GM23248 (cell line): ENCODE results near the gene CFAP20DC. TPM values are rescaled to one million over a fixed set of nuclear protein-coding genes. Genes with fewer than 3 reads are reported as not detected.
A peak's percentile ranks its signal among the peaks of the same experiment; 100 is the strongest.
"Not testable (repeated sequence)": the region's sequence is repeated elsewhere in the genome, so short reads cannot be mapped to it uniquely, and the experiment has no call there.

Experiments
- DNase-seq: peaks from one replicate; pipeline ENCODE4 v3.0.0-alpha.2; 2015
- H2AFZ ChIP-seq: fragments of 200-600 bp; sonication (generic); 2 replicates; pipeline ENCODE4 v1.6.1; 2016; ENCODE audit warnings: antibody characterized with exemption
- H3F3A ChIP-seq: fragments of 200-600 bp; sonication (generic); 2 replicates; pipeline ENCODE4 v1.6.1; 2016; ENCODE audit warnings: mild to moderate bottlenecking, antibody characterized with exemption, mixed run types; ENCODE audit not compliant: insufficient read depth
- H3K27ac ChIP-seq: fragments of 200-600 bp; sonication (generic); 2 replicates; pipeline ENCODE4 v1.5.1; 2016; ENCODE audit warnings: mild to moderate bottlenecking
- H3K27me3 ChIP-seq: fragments of 200-600 bp; sonication (generic); replicated peaks from 2 replicates; pipeline ENCODE4 v1.6.1; 2016; ENCODE audit warnings: mild to moderate bottlenecking; ENCODE audit not compliant: insufficient read depth
- H3K36me3 ChIP-seq: fragments of 200-600 bp; sonication (generic); 2 replicates; pipeline ENCODE4 v1.6.1; 2016; ENCODE audit warnings: low read depth, mild to moderate bottlenecking
- H3K4me1 ChIP-seq: fragments of 200-600 bp; sonication (generic); 2 replicates; pipeline ENCODE4 v1.6.1; 2016; ENCODE audit warnings: mild to moderate bottlenecking; ENCODE audit not compliant: insufficient read depth
- H3K4me2 ChIP-seq: fragments of 200-600 bp; sonication (generic); one replicate; pipeline ENCODE4 v1.6.1; 2016; ENCODE audit warnings: mild to moderate bottlenecking; ENCODE audit not compliant: unreplicated experiment
- H3K4me3 ChIP-seq: fragments of 200-600 bp; sonication (generic); 2 replicates; pipeline ENCODE4 v1.5.1; 2016; ENCODE audit warnings: mild to moderate bottlenecking
- H3K79me2 ChIP-seq: fragments of 200-600 bp; sonication (generic); 2 replicates; pipeline ENCODE4 v1.6.1; 2016; ENCODE audit warnings: mild to moderate bottlenecking; ENCODE audit not compliant: insufficient read depth
- H3K9ac ChIP-seq: fragments of 200-600 bp; sonication (generic); 2 replicates; pipeline ENCODE4 v1.6.1; 2016; ENCODE audit warnings: mild to moderate bottlenecking
- H3K9me2 ChIP-seq: fragments of 200-600 bp; sonication (generic); 2 replicates; pipeline ENCODE4 v1.6.1; 2016; ENCODE audit warnings: mixed run types, mild to moderate bottlenecking, moderate library complexity; ENCODE audit not compliant: insufficient read depth
- H3K9me3 ChIP-seq: fragments of 200-600 bp; sonication (generic); one replicate; pipeline ENCODE4 v1.6.1; 2017; ENCODE audit warnings: low read depth
- H4K20me1 ChIP-seq: fragments of 200-600 bp; sonication (generic); 2 replicates; pipeline ENCODE4 v1.6.0; 2016; ENCODE audit not compliant: insufficient read depth
- EZH2 ChIP-seq: fragments of 200-600 bp; sonication (generic); IDR thresholded peaks from 2 replicates; pipeline ENCODE4 v1.6.1; 2018; ENCODE audit warnings: antibody characterized with exemption, mild to moderate bottlenecking; ENCODE audit not compliant: insufficient read depth, poor library complexity, severe bottlenecking
- EZH2phosphoT487 ChIP-seq: fragments of 200-600 bp; sonication (generic); IDR thresholded peaks from 2 replicates; pipeline ENCODE4 v1.6.1; 2018; ENCODE audit warnings: antibody characterized with exemption, moderate library complexity, mild to moderate bottlenecking, low read depth; ENCODE audit not compliant: insufficient read depth
- WGBS, 2 experiments: methylation state at CpG; one replicate each; pipeline ENCODE4 v1.1.6; 2015 to 2017; ENCODE audit warnings: low lambda C conversion rate in 2 of 2, low coverage in 1 of 2; ENCODE audit errors: missing lambda C conversion rate in 2 of 2; 5-methylcytosine and 5-hydroxymethylcytosine counted together
- in situ Hi-C: fragments of 300-500 bp; cut with MboI; formaldehyde crosslinking; loops from 2 replicates; pipeline ENCODE4 v1.15.0; 2020
- polyA plus RNA-seq: library from polyadenylated mRNA; unstranded; fragments of >200 nt; fragmentation: Nextera tagmentation; extraction: Ambion mirVana; gene quantifications from 2 replicates; pipeline ENCODE4 v1.2.1, GENCODE V29; 2016
- total RNA-seq: library from RNA; depleted of rRNA; stranded (reverse); fragments of >200 nt; shearing (Covaris generic); gene quantifications from 2 replicates; pipeline ENCODE4 v1.2.3, GENCODE V29; 2014

Gene CFAP20DC
- total and polyA plus RNA-seq, 2 experiments from 2014 or later: 1.9 to 2.9 TPM

GRCh38 chr3:58833491-58833890 is 216.3 kb downstream of the CFAP20DC start:
- Histone ChIP-seq H3K4me2 (no peak overlapping the region), H4K20me1 (no peaks in the 10 kb centered on the region), H2AFZ (no peak overlapping the region), H3K9ac (no peak overlapping the region), H3K4me3 (no peak overlapping the region), H3K27me3 (no peaks in the 10 kb centered on the region), H3K9me3 (no peaks in the 10 kb centered on the region), H3K4me1 (peaks cover 29% of the 10 kb centered on the region), H3K27ac (no peak overlapping the region), H3K79me2 (no peaks in the 10 kb centered on the region), H3F3A (peaks cover 8% of the 10 kb centered on the region; the same call in 1 of the 2 replicates), H3K9me2 (no peaks in the 10 kb centered on the region), H3K36me3 (no peaks in the 10 kb centered on the region)
- TF ChIP-seq EZH2 (no peak), EZH2phosphoT487 (no peak)
- 8 to 20% methylated on average over 1 of the region's 1 CpG for WGBS, 2 experiments
- in situ Hi-C loops: no loop called here
- DNase-seq: peak; percentile 13

- DNase-seq: no peak
- Histone ChIP-seq H2AFZ (no peak overlapping the region), H3K9me3 (no peaks in the 10 kb centered on the region), H3K27me3 (no peaks in the 10 kb centered on the region), H3K27ac (no peak overlapping the region), H3F3A (peaks cover under 1% of the 10 kb centered on the region; the same call in 1 of the 2 replicates), H3K9me2 (no peaks in the 10 kb centered on the region), H3K36me3 (no peaks in the 10 kb centered on the region), H3K4me2 (no peak overlapping the region), H3K9ac (no peak overlapping the region), H3K79me2 (no peaks in the 10 kb centered on the region), H4K20me1 (no peaks in the 10 kb centered on the region), H3K4me3 (no peak overlapping the region), H3K4me1 (peaks cover 11% of the 10 kb centered on the region)
- WGBS, 2 experiments: 52 to 53% methylated on average over 4 of the region's 4 CpGs
- in situ Hi-C loops: no loop called here
- TF ChIP-seq EZH2 (no peak), EZH2phosphoT487 (no peak)
Measured at GRCh38 chr3:58829321-58830000, 220.4 kb downstream of the CFAP20DC start.

- Histone ChIP-seq H3K27me3 (no peaks in the 10 kb centered on the region), H3K79me2 (no peaks in the 10 kb centered on the region), H3K4me3 (no peak overlapping the region), H3F3A (no peaks in the 10 kb centered on the region), H3K9me3 (no peaks in the 10 kb centered on the region), H3K27ac (no peak overlapping the region), H2AFZ (no peak overlapping the region), H3K4me2 (peak overlapping the region; percentile 24), H4K20me1 (no peaks in the 10 kb centered on the region), H3K4me1 (peaks cover 4% of the 10 kb centered on the region; the same call in 1 of the 2 replicates), H3K9ac (no peak overlapping the region), H3K9me2 (no peaks in the 10 kb centered on the region), H3K36me3 (no peaks in the 10 kb centered on the region)
- WGBS, 2 experiments: 94 to 100% methylated on average over 1 of the region's 1 CpG
- no peak for DNase-seq
- TF ChIP-seq EZH2 (no peak), EZH2phosphoT487 (no peak)
- in situ Hi-C loops: loop anchor here (25.0 kb wide), 1 partner anchor 1038 kb away; no protein-coding TSS in a partner anchor
Measured at GRCh38 chr3:58824777-58825176, 225.0 kb downstream of the CFAP20DC start.

GRCh38 chr3:58824285-58824684 is 225.5 kb downstream of the CFAP20DC start:
- in situ Hi-C loops: loop anchor here (25.0 kb wide), 1 partner anchor 1038 kb away; no protein-coding TSS in a partner anchor
- no peak for TF ChIP-seq EZH2phosphoT487
- TF ChIP-seq EZH2: no peak
- H3K4me2 ChIP-seq: peak overlapping the region; percentile 24
- no peak overlapping the region for H3K9ac ChIP-seq
- H3K79me2 ChIP-seq: no peaks in the 10 kb centered on the region
- DNase-seq: peak; percentile 80
- H3K4me1 ChIP-seq: peaks cover 4% of the 10 kb centered on the region; the same call in 1 of the 2 replicates
- H3K9me3 ChIP-seq: no peaks in the 10 kb centered on the region
- no peaks in the 10 kb centered on the region for H3K9me2 ChIP-seq
- no peak overlapping the region for H3K27ac ChIP-seq
- no peaks in the 10 kb centered on the region for H3F3A ChIP-seq
- peak overlapping the region; percentile 36; the same call in 1 of the 2 replicates for H2AFZ ChIP-seq
- no peaks in the 10 kb centered on the region for H3K27me3 ChIP-seq
- H3K36me3 ChIP-seq: no peaks in the 10 kb centered on the region
- H3K4me3 ChIP-seq: no peak overlapping the region
- H4K20me1 ChIP-seq: no peaks in the 10 kb centered on the region
- 32 to 33% methylated on average over 7 of the region's 7 CpGs for WGBS, 2 experiments

- WGBS, 2 experiments: 81 to 84% methylated on average over 20 to 26 of the region's 26 CpGs
- in situ Hi-C loops: loop anchor here (25.0 kb wide), 1 partner anchor 1056 kb away; no protein-coding TSS in a partner anchor
Measured at GRCh38 chr3:58806551-58807244, 243.1 kb downstream of the CFAP20DC start.

More at GRCh38 chr3:58806551-58807244, 243.1 kb downstream of the CFAP20DC start:
- not testable (repeated sequence) for H3K4me3 ChIP-seq, H3K36me3 ChIP-seq, H3K27me3 ChIP-seq, H3K27ac ChIP-seq, H3K4me1 ChIP-seq, H4K20me1 ChIP-seq, DNase-seq, H3F3A ChIP-seq, H2AFZ ChIP-seq, H3K9me2 ChIP-seq, H3K4me2 ChIP-seq, H3K79me2 ChIP-seq, H3K9me3 ChIP-seq, H3K9ac ChIP-seq
